SK-MEL-5 (cell line): Measurements from ENCODE around the gene ZMYM1. TPM values are rescaled to one million over a fixed set of nuclear protein-coding genes. Genes with fewer than 3 reads are reported as not detected.
"Not testable (repeated sequence)": the region's sequence is repeated elsewhere in the genome, so short reads cannot be mapped to it uniquely, and the experiment has no call there.

Experiments used
- DNase-seq: peaks from one replicate; pipeline ENCODE4 v3.0.0-alpha.2; 2016; ENCODE audit warnings: low read depth, low spot score
- in situ Hi-C: cut with HindIII; loops from 2 replicates; pipeline ENCODE4 v1.10.0; 2016; ENCODE audit warnings: low sequenced_read_pairs, high pct_unique_total_duplicates, low pct_unique_long_range_greater_than_20kb
- total RNA-seq: library from RNA; depleted of rRNA; stranded (reverse); fragments of >200 nt; shearing (Covaris generic); gene quantifications from 2 replicates; pipeline ENCODE4 v1.2.3, GENCODE V29; 2014; rRNA removed

Gene ZMYM1
- total RNA-seq, 1 experiment from 2014 or later, result 19.3 TPM

DNA sequence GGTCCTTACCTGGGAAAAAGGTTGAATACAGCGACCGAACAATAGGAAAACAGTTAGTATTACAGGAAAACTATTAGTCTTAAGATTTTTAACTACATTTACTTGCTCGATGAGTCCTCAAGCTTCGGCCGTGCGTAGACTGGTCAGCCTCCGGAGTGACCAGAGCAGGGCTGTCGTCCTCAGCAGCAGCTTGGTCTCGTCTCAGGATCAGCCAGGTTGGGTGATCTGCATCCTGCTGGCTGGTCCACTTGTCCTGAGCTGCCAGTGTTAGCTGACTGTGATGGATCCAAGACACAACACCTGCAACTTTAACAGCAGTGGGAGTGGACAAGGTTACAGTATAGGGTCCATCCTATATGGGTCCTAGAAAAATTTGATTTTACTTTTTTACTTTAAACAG lies 63.5 kb downstream of the ZMYM1 start:
- DNase-seq, in situ Hi-C loops: not testable (repeated sequence)

DNA sequence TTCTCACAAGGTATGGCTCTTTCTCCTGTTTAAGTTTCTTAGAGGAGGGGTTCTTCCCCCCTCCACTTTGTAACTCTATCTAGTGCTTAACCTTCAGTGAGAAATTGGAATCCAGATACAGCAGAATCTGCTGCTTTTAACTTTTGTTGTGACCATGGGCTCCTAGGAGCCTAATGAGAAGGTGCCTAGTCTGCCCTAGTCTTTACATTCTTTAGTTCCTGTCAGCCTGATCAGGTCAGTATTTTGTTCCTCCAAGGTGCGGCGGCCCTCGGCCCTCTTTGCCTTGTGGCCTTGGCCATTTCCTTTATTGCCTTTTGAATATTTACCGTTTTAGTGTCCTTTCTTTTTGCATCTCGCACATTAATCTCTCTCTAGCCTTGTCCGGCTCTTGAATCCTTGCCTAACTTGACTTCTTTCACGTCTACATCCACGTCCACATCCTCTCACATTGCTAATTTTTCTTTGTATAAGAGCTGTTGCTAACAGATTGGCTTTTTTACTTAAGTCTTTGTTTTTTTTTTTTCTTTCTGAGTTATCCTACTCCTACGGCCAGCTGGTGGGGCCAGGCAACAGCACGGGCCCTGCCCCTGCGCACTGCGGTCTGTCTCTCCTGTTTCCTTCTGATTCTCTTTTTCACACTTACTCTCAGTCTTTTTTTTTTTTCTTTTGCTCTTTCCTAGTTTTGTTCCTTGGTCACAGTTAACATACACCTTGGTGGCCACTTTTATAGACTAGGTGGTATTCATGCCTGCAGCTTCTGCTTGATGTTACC lies 64.7 kb downstream of the ZMYM1 start:
- DNase-seq, result no peak
- in situ Hi-C loops, result no loop called here

DNA sequence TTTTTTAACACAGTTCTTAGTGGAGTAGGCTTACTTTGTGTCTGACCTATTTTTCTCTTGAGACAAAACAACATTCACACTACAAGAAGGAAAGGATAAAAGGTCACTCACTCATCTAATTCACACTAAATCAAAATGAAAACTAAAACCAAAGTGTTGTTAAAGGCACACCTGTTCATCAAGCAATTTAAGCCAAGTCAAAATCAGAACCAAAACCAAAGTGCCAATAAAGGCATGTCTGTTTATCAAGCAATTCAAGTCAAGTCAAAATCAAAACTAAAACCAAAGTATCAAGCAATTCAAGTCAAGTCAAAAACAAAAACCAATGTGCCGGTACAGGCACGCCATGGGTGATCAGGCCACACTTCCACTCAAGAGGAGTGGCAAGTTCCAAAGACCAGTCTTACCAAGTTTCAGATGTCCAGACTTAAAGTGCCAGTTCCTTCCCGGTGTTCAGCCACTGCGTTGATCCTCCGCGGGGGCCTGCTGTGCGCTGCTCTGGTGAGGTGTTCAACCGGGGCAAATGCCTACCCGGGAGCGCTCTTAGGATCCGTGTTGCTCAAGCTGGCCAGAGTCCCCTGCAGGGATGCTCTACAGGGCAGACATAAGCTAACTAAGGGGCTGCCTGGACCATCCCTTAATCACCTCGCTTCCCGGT lies 66.8 kb downstream of the ZMYM1 start:
- DNase-seq, in situ Hi-C loops: not testable (repeated sequence)

DNA sequence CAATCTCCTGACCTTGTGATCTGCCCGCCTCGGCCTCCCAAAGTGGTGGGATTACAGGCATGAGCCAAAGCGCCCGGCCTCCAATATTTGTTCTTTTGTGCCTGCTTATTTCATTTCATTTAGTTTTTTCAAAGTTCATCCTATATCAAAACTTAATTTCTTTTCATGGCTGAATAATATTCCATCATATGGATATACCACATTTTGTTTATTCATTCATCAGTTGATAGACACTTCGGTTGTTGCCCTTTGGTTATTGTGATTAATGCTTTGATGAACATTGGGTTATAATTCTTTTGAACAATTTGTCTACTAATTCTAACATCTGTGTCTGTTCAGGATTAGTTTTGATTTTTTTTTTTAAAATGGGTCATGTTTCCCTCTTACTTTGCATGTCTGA lies 72.0 kb downstream of the ZMYM1 start:
- DNase-seq, result no peak
- in situ Hi-C loops, result no loop called here

DNA sequence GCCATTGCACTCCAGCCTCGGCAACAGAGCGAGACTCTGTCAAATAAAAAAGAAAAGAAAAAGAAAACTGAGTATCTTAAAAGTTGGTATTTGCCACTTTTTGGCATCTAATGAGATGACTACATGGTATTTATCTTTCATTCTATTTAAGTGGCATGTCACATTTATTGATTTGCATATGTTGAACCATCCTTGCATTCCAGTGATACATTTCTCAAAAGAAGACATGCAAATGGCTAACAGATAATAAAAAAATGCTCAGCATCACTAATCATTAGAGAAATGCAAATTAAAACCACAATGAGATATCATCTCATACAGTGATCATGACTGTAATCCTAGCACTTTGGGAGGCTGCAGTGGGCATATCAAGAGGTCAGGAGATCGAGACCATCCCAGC lies 85.7 kb downstream of the ZMYM1 start:
- in situ Hi-C loops, result no loop called here
- no peak for DNase-seq

Other genes starting within 250 kb of the ZMYM1 start
- 39.7 and 40.7 TPM in 2 replicates for gene SMIM12, start 219.6 kb upstream of the ZMYM1 start, total RNA-seq
- gene DLGAP3, start 149.7 kb upstream of the ZMYM1 start, total RNA-seq, result 0.35 and 1.8 TPM in 2 replicates
- 22.7 and 22.9 TPM in 2 replicates for gene TMEM35B, start 94.0 kb upstream of the ZMYM1 start, total RNA-seq
- 10.0 and 10.4 TPM in 2 replicates for gene ZMYM6, start 47.4 kb upstream of the ZMYM1 start, total RNA-seq
- gene SFPQ, start 113.8 kb downstream of the ZMYM1 start, total RNA-seq, result 169 and 174 TPM in 2 replicates
- 25.3 and 29.2 TPM in 2 replicates for gene ZMYM4, start 189.3 kb downstream of the ZMYM1 start, total RNA-seq